HepG2 (cell line): Measurements from ENCODE around the gene SPC24. TPM values are rescaled to one million over a fixed set of nuclear protein-coding genes. Genes with fewer than 3 reads are reported as not detected.

Experiments used
- ARID4A ChIP-seq: sonication (generic); formaldehyde crosslinking; IDR thresholded peaks from 2 replicates; pipeline ENCODE4 v1.5.0; 2020; ENCODE audit warnings: mild to moderate bottlenecking, missing genetic modification reagents, borderline replicate concordance
- CHD2 ChIP-seq: IDR thresholded peaks from 2 replicates; pipeline ENCODE4 v1.6.1; 2011; ENCODE audit warnings: low read depth, low read length, improper control_type of control experiment
- EHMT2 ChIP-seq: fragments of 200-600 bp; sonication (generic); IDR thresholded peaks from 2 replicates; pipeline ENCODE4 v1.7.0; 2017; ENCODE audit warnings: antibody characterized with exemption, low read depth, low read length, borderline replicate concordance
- ETV5 ChIP-seq: IDR thresholded peaks from 2 replicates; pipeline ENCODE4 v1.6.1; 2018; ENCODE audit warnings: missing biosample characterization, missing genetic modification reagents, inconsistent platforms, borderline replicate concordance
- KLF12 ChIP-seq: sonication (generic); formaldehyde crosslinking; IDR thresholded peaks from 2 replicates; pipeline ENCODE4 v1.4.0; 2020; ENCODE audit warnings: missing genetic modification reagents, borderline replicate concordance
- MAF1 ChIP-seq: sonication (generic); formaldehyde crosslinking; IDR thresholded peaks from 2 replicates; pipeline ENCODE4 v1.5.0; 2020; ENCODE audit warnings: missing genetic modification reagents, borderline replicate concordance
- MAZ ChIP-seq, 2 experiments: sonication (generic) in 1 of 2; formaldehyde crosslinking in 1 of 2; IDR thresholded peaks; 2 replicates each; pipeline versions ENCODE4 v1.5.0 to v1.6.1; 2012 to 2020; ENCODE audit warnings: low read depth in 2 of 2, mild to moderate bottlenecking in 2 of 2, borderline replicate concordance in 1 of 2, improper control_type of control experiment in 1 of 2, low read length in 1 of 2, missing genetic modification reagents in 1 of 2, moderate library complexity in 1 of 2
- MIER3 ChIP-seq: IDR thresholded peaks from 2 replicates; pipeline ENCODE4 v1.6.1; 2016; ENCODE audit warnings: missing compliant biosample characterization, borderline replicate concordance
- REL ChIP-seq: sonication (generic); formaldehyde crosslinking; conservative IDR thresholded peaks from 2 replicates; pipeline ENCODE4 v1.8.0; 2022; ENCODE audit warnings: mild to moderate bottlenecking, missing genetic modification reagents, moderate library complexity
- SMYD3 ChIP-seq: sonication (generic); formaldehyde crosslinking; IDR thresholded peaks from 2 replicates; pipeline ENCODE4 v1.8.1; 2023; ENCODE audit warnings: mild to moderate bottlenecking, missing genetic modification reagents
- SNAI1 ChIP-seq: sonication (generic); formaldehyde crosslinking; IDR thresholded peaks from 2 replicates; pipeline ENCODE4 v1.5.0; 2020; ENCODE audit warnings: mild to moderate bottlenecking, missing genetic modification reagents, borderline replicate concordance
- TBX2 ChIP-seq: sonication (generic); formaldehyde crosslinking; IDR thresholded peaks from 2 replicates; pipeline ENCODE4 v1.5.0; 2020; ENCODE audit warnings: missing genetic modification reagents, mild to moderate bottlenecking, borderline replicate concordance
- TFE3 ChIP-seq: IDR thresholded peaks from 2 replicates; pipeline ENCODE4 v1.6.1; 2016
- ZNF205 ChIP-seq: IDR thresholded peaks from 2 replicates; pipeline ENCODE4 v1.6.1; 2018; ENCODE audit warnings: missing biosample characterization, missing genetic modification reagents
- ZNF362 ChIP-seq: sonication (generic); formaldehyde crosslinking; IDR thresholded peaks from 2 replicates; pipeline ENCODE4 v1.4.0; 2020; ENCODE audit warnings: missing genetic modification reagents, mild to moderate bottlenecking, borderline replicate concordance
- ZNF460 ChIP-seq: sonication (generic); formaldehyde crosslinking; IDR thresholded peaks from 2 replicates; pipeline ENCODE4 v1.5.1; 2020; ENCODE audit warnings: missing genetic modification reagents, mild to moderate bottlenecking, borderline replicate concordance
- ZNF501 ChIP-seq: sonication (generic); formaldehyde crosslinking; IDR thresholded peaks from 2 replicates; pipeline ENCODE4 v1.5.1; 2020; ENCODE audit warnings: mild to moderate bottlenecking, moderate library complexity, missing genetic modification reagents
- ZNF550 ChIP-seq: sonication (generic); formaldehyde crosslinking; IDR thresholded peaks from 2 replicates; pipeline ENCODE4 v1.4.0; 2020; ENCODE audit warnings: mild to moderate bottlenecking, missing genetic modification reagents, borderline replicate concordance
- ZNF589 ChIP-seq: sonication (generic); formaldehyde crosslinking; conservative IDR thresholded peaks from 2 replicates; pipeline ENCODE4 v1.8.0; 2022; ENCODE audit warnings: mild to moderate bottlenecking, moderate library complexity, missing genetic modification reagents
- ZNF619 ChIP-seq: sonication (generic); formaldehyde crosslinking; IDR thresholded peaks from 2 replicates; pipeline ENCODE4 v1.4.0; 2020; ENCODE audit warnings: mild to moderate bottlenecking, missing genetic modification reagents
- ZNF768 ChIP-seq: sonication (generic); formaldehyde crosslinking; IDR thresholded peaks from 2 replicates; pipeline ENCODE4 v1.4.0; 2020; ENCODE audit warnings: missing genetic modification reagents
- polyA plus RNA-seq, 8 experiments: library from polyadenylated mRNA; depleted of rRNA in 3 of 8; stranded (reverse) in 7 of 8; unstranded in 1 of 8; fragments of >200 nt; fragmentation: Illumina TruSeq in 4 of 8; extraction: Trizol in 4 of 8; gene quantifications; 2 replicates each; pipeline versions ENCODE4 v1.2.1 to v1.2.3, GENCODE V29; 2011 to 2016; ENCODE audit warnings: low read depth in 4 of 8, missing spikeins in 1 of 8, mixed read lengths in 1 of 8; ENCODE audit not compliant: insufficient read depth in 1 of 8
- total RNA-seq, 5 experiments: library from RNA; depleted of rRNA; stranded (reverse); fragments of >200 nt; fragmentation: Illumina TruSeq; extraction: Trizol; gene quantifications; 2 replicates each; pipeline ENCODE4 v1.2.3, GENCODE V29; 2016; ENCODE audit warnings: low read depth in 1 of 5

The SPC24 gene
- total and polyA plus RNA-seq, 2 of the 13 experiments (the other 11 are each of a cell fraction or from before 2014, with no cell fraction given) = 10.0 to 46.2 TPM

GRCh38 chr19:11130824-11131455 lies 24.6 kb downstream of the SPC24 start (continued):
- peak; percentile 61; the same call in 1 of the 2 replicates for TF ChIP-seq ARID4A (CRISPR knock-in tag)
- TF ChIP-seq MIER3 (CRISPR knock-in tag) = no peak
- 0 out of 2 replicates have a peak, but pooled peaks have one; percentile 71 for TF ChIP-seq REL (CRISPR knock-in tag)
- no peak for TF ChIP-seq CHD2
- TF ChIP-seq ZNF550 = 0 out of 2 replicates have a peak, but pooled peaks have one; percentile 20
- TF ChIP-seq ZNF362 (CRISPR knock-in tag) = 0 out of 2 replicates have a peak, but pooled peaks have one; percentile 14
- 0 out of 2 replicates have a peak, but pooled peaks have one; percentile 23 for TF ChIP-seq MAF1 (CRISPR knock-in tag)
- TF ChIP-seq ZNF460 (CRISPR knock-in tag) = no peak; the same call in 1 of the 2 replicates
- no peak for TF ChIP-seq EHMT2
- TF ChIP-seq ZNF619 = peak; percentile 73; the same call in 1 of the 2 replicates
- TF ChIP-seq ZNF501 = 0 out of 2 replicates have a peak, but pooled peaks have one; percentile 36
- no peak for TF ChIP-seq SNAI1 (CRISPR knock-in tag)
- peak; percentile 57 for TF ChIP-seq ETV5
- TF ChIP-seq ZNF205 (CRISPR knock-in tag) = 0 out of 2 replicates have a peak, but pooled peaks have one; percentile 50
- no peak for TF ChIP-seq SMYD3 (CRISPR knock-in tag)
- no peak for TF ChIP-seq TFE3 (CRISPR knock-in tag)
- peak; percentile 87 for TF ChIP-seq ZNF768 (CRISPR knock-in tag)
- TF ChIP-seq ZNF589 = 0 out of 2 replicates have a peak, but pooled peaks have one; percentile 37
- TF ChIP-seq KLF12 (CRISPR knock-in tag) = no peak
- TF ChIP-seq TBX2 (CRISPR knock-in tag) = peak; percentile 77
- no peak for TF ChIP-seq MAZ (IDR thresholded peaks at IDR 0.05; ENCODE audit: borderline replicate concordance, low read depth, low read length)
- peak; percentile 56; the same call in 1 of the 2 replicates for TF ChIP-seq MAZ (CRISPR knock-in tag; IDR thresholded peaks at IDR 0.05; ENCODE audit: low read depth)
